SK-MEL-5 (cell line): ENCODE data around the gene TECPR2. TPM values are rescaled to one million over a fixed set of nuclear protein-coding genes. Genes with fewer than 3 reads are reported as not detected.
"Not testable (repeated sequence)": the region's sequence is repeated elsewhere in the genome, so short reads cannot be mapped to it uniquely, and the experiment has no call there.

Source experiments
- DNase-seq: peaks from one replicate; pipeline ENCODE4 v3.0.0-alpha.2; 2016; ENCODE audit warnings: low read depth, low spot score
- in situ Hi-C: cut with HindIII; loops from 2 replicates; pipeline ENCODE4 v1.10.0; 2016; ENCODE audit warnings: low sequenced_read_pairs, high pct_unique_total_duplicates, low pct_unique_long_range_greater_than_20kb
- total RNA-seq: library from RNA; depleted of rRNA; stranded (reverse); fragments of >200 nt; shearing (Covaris generic); gene quantifications from 2 replicates; pipeline ENCODE4 v1.2.3, GENCODE V29; 2014

TECPR2 gene
- total RNA-seq, 1 experiment from 2014 or later = 22.7 TPM

DNA sequence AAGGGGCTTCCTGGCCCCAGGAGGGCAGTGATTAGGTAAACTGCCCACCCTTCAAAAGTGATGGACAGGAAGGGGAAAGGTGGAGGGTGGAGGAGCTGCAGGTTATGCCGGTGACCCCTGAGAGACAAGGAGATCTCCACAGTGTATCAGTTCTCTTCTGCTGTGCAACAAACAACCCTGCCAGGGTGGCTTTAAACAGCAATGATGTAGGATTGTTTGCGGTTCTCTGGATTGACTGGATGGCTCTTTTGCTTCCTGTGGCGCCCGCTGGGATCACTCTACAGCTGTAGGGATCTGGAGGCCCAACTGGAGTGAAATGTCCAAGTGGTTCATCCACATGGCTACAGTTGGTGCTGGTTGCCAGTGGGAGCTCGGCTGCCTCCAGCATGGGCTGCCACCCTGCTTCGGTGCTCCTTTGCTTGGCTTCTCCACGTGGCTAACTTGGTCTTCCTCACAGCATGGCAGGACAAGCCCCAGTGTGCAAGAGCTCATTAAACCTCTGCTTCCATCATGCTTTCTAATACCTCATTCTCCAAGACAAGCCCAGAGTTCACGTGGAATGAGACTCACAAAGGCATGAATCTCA is 155.4 kb downstream of the TECPR2 start:
- DNase-seq = no peak
- in situ Hi-C loops = loop anchor here (10.0 kb wide), 1 partner anchor 73 kb away; no protein-coding TSS in a partner anchor

DNA sequence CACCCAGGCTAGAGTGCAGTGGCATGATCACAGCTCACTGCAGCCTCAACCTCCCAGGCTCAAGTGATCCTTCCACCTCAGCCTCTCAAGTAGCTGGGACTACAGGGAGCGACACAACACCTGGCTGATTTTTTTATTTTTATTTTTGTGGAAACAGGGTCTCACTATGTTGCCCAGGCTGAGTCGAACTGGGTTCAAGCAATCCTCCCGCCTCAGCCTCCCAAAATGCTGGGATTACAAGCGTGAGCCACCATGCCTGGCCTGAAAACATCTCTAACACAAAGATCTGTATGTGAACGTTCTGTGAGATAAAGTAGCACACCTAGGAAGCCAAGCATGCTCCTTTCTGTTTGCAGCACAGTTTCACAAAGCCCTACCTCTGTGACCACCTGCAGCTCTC is 157.0 kb downstream of the TECPR2 start:
- in situ Hi-C loops = loop anchor here (10.0 kb wide), 1 partner anchor 75 kb away; no protein-coding TSS in a partner anchor
- not testable (repeated sequence) for DNase-seq

DNA sequence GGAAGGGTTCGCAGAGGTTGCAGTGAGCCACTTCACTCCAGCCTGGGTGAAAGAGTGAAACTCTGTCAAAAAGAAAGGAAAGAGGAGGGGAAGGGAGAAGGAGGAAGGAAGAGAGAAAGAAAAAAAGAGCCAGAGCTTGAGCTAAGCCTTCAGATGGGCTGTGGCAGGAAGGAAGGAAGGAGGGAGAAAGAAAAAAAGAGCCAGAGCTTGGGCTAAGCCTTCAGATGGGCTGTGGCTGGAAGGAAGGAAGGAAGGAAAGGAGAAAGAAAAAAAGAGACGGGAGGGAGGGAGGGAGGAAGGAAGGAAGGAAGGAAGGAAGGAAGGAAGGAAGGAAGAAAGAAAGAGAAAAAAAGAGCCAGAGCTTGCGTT is 160.4 kb downstream of the TECPR2 start:
- in situ Hi-C loops = no loop called here
- no peak for DNase-seq

DNA sequence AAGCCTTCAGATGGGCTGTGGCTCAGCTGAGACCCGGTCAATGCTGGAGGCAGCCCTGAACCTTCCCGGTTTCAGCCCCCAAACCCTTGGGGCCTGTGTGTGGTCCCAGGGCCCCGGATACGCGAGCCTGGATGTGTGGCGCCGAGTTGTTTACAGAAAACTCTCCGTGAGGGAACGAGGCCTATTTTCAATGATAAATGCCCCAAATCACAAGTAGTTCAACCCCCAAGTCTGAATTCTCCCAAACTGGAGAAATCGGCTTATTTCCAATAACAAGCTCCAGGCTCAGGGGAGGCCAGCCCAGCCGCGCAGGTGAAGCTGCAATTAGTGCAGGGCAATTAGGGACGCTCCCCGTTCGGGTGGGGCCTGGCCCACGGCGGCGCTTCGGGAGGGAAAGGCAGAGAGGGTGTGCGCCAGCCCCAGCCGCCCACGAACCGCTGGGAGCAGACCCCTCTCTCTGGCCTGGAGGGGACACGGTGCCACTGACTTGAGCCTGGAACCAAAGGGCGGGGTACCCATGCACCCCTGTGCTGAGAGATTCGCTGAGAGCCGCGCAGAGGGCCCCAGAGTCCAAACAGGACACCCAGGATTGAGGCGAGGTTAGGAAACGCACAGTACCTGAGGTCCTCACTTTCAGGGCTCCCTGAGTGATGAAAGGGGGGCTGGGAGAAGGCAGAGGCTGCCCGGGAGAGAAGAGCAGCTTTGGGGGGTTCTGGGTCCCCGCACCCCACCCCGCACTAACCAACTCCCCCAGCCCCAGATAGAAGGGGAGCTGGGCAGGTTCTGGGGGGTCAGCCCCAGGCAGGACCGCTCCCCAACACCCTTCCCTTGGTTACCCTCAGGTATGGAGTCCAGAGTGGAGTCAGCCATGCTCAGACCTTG is 161.1 kb downstream of the TECPR2 start:
- in situ Hi-C loops = no loop called here
- no peak for DNase-seq

DNA sequence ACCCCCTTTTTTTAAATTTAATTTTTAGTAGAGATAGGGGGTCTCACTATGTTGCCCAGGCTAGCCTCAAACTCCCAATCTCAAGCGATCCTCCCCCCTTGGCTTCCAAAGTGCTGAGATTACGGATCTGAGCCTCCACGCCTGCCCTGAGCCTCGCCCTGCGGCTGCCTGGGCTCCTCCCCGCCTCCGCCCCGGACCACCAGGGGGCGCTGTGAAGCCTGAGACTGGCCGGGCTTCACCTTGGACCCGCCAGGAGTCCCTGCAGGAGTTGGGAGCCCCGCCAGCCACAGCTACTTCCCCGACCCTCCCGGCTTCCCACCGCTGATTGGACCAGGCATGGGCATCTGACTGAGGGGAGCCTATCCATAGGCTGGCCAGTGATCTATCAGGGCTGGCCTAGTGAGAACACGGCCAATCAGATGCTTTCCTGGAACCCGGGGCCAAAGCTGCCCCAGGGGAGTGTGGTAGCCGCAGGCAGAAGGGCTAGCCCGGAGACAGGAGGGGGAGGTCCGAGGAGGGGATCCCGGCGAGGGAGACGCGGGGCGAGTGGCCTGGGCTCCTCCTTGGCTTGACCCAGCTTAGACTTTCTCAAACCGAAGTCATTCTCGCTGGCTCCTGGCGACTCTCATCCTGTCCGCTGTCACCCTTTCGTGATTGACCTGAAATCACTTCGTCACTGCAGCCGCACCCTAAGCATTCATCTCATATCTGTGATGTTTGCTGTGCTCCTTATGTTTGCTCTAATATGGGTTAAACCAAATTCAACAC is 161.9 kb downstream of the TECPR2 start:
- DNase-seq = peak; percentile 99
- in situ Hi-C loops = no loop called here

DNA sequence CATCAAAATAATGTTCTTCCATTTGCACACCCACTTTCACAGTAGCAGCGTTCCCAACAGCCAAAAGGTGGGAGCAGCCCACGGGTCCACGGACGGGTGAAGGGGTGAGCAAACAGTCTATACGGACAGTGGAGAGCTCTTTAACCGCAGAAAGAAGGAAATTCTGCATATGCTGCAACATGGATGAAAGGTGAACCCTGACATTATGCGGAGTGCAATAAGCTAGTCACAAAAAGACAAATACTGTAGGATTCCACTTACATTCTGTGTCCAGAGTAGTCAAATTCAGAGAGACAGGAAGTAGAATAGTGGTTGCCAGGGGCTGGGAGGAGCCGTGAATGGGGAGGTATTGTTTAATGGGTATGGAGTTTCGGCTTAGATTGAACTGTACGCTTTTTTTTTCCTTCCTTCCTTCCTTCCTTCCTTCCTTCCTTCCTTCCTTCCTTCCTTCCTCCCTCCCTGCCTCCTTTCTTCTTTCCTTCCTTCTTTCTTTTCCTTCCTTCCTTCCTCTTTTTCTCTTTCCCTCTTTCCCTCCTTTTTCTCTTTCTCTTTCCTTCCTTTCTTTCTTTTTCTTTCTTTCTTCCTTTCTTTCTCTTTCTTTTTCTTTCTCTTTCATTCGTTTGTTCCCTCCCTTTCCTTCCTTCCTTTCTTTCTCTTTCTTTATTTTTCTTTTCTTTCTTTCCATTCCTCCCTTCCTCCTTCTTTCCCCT is 162.6 kb downstream of the TECPR2 start:
- peak; percentile 77 for DNase-seq
- in situ Hi-C loops = no loop called here

DNA sequence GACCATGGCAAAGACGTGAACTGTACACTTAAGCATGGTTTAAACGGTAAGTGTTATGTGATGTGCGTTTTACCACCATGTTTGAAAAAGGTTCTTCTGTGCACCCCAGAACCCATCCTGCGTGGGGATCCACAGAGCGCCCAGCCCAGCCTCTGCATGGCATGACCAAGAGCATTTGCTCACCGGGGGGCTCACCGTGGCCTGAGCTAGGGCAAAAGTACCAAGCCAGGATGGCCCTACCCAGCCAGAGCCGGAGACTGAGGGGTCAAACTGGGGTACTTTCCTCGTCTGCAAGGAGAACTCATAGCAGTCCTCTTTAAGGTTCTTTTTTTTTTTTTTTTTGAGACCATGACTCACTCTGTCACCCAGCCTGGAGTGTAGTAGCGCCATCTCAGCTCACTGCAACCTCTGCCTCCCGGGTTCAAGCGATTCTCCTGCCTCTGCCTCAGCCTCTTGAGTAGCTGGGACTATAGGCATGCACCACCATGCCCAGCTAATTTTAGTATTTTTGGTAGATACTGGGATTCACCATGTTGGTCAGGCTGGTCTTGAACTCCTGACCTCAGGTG is 163.3 kb downstream of the TECPR2 start:
- in situ Hi-C loops = no loop called here
- DNase-seq = no peak

DNA sequence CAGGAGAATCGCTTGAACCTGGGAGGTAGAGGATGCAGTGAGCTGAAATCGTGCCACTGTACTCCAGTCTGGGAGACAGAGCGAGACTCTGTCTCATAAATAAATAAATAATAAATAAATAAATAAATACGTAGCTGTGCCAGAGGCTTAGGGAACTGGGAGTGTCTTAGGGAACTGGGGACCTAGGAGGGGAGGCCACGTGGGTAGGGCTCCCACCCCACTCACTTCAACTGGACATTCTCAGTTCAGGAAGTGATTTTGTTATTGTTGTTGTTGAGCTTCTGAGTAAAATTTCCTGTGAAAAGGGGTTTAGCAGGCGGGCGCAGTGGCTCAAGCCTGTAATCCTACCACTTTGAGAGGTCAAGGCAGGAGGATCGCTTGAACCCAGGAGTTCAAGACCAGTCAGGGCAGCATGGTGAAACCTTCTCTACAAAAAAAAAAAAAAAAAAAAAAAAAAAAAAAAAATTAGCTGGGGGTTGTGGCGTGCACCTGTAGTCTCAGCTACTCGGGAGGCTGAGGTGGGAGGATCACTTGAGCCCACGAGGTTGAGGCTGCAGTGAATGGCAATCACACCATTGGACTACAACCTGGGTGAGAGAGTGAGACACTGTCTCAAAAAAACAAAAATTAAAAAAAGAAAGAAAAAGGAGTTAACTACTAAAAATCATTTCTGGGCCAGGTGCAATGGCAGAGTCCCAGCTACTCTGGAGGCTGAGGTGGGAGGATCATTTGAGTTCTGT is 165.9 kb downstream of the TECPR2 start:
- DNase-seq = no peak
- in situ Hi-C loops = no loop called here

DNA sequence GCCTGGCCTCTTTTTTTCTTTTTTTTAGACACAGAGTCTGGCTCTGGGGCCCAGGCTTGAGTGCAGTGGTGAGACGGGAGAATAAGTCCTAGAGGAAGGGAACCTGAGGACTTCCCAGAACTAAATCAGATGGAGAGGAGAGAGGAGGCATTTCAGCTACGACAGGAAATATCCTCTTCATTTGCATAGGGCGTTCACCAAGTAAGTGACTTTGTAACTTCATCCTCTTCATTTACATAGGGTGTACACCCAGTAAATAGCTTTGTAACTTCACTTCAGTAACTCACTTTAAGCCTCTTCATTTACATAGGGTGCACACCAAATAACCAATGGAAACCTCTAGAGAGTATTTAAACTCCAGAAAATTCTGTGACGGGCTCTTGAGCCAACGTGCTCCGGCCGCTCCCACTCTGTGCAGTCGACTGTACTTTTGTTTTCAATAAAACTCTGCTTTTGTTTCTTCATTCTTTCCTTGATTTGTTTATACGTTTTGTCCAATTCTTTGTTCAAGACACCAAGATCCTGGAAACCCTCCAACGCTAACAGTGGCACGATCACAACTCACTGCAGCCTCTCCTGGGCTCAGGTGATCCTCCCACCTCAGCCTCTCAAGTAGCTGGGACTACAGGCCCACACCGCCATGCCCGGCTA is 168.2 kb downstream of the TECPR2 start:
- in situ Hi-C loops = no loop called here
- no peak for DNase-seq

DNA sequence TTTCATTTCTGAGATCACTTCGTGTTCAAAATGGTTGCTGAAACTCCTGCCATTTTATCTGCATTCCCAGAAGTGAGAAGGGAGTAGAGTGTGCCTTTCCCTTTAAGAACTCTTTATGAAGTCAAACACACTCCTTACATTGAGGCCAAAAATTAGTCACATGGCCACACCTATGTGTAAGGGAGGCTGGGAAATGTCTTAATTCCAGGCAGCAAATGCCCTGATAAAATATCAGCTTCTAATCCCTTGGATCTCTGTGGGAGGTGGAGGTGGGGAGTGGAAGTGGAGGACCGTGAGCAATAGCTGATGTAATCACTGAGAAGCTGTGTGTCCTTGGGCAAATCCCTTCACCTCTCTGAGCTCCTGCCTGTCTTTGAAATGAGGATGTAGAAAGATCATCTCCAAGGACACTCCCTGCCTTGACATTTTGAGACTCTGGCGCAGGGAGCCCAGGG is 169.5 kb downstream of the TECPR2 start:
- in situ Hi-C loops = no loop called here
- DNase-seq = no peak

DNA sequence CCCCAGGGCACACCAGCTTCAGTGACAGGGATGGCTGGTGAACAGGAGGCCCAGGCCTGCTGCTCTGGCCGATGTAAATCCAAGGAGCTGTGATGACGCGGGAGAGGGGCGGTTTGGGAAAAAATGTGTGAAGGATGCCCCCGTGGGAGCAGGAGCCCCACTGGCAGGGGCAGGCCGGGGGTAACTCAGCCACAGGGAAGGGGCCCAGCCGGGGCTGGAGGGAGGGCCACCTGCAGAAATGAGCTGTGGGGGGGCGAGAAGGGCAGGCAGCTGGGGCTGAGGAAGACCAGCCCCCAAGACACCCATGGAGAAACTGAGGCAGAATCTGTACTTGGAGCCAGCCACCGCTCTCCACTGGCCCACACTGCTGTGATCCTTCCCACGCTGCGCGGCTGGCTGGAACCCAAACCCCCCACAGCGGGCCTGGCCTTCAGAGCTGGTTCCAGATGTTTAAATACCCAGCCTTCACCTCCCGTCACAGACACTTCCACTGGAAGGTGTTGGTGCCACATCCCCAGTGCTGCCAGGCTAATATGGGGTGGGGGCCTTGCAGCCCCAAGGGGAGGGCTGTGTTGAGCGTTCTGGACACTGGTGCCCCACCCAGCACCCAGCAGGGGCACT is 175.3 kb downstream of the TECPR2 start:
- no peak for DNase-seq
- in situ Hi-C loops = no loop called here

DNA sequence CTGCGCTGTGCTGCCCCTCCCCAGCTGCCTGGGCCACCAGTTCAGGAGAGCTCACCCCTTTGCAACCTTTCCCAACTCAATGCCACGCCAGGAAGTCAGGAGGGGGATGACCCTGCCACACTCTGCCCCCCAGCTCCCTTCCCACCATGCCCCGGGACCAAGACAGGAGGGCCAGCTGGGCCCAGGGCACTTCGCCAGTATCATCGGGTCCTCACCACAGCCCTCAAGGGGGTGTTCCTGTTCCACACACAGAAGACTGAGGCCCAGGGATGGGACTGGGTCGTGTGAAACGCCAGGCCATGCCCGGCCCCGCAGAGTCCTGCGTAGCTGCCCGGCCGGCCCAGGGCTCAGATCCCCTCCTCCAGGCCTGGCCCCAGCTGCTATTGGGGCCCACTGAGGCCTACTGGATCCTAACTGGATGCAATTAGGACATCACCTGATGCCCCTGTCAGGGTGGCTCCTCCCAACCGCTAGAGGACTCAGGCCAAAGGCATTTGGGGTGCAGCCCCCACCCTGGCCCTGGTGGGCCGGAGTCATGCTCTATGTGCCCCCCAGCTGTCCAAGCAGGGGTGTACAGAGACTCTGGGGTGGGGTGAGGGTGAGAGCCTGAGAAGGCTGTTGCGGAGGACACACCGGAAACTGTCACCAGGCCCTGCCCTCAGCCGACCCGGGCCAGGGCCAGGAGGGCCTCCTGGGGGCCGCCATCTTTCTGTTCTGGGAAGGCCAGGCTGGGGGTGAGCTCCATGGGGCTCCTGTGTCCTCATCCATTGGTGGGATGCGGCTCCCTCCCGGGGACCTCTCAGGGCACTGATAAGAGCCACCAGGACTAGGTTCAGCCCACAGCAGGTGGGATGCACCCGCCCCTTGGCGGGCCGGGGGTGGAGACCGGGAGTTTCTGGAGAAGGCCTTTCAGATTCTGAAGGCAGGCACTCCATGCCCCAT is 176.1 kb downstream of the TECPR2 start:
- in situ Hi-C loops = no loop called here
- DNase-seq = no peak

DNA sequence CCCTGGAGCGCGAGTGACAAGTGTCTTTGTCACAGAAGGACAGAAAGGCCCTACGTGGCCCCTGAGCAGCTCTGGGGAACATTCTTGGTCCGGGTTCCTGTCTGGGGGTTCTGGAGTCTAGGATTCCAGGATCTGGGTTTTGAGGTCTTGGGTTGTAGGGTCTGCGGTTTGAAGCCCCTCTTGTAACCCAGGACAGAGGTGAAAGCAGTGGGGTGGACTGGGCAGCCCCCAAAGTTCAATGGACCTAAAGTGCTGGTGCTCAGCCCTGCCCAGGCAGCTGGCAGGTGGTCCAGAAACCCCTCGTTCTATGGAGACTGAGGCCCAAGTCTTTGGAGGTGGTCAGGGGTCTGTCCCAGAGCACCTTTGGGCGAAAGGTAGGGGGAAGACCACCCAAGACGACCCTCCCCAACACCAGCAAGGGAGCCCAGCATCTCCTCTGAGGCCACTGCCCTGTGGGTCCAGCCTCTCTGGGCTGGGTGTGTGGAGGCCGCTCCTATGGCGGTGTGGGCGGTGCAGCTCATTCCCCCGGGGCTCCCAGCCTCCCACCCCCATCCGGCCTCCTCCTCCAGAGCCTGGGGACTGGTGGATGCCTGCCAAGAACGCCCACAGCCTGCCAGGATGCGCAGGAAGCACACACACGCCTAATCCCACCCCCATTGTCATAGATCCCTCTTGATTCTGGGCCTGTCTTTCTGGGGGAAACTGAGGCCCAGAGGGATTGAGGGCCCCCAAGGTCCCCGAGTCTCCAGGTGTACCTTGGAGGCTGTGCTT is 177.0 kb downstream of the TECPR2 start:
- in situ Hi-C loops = no loop called here
- DNase-seq = peak; percentile 47

DNA sequence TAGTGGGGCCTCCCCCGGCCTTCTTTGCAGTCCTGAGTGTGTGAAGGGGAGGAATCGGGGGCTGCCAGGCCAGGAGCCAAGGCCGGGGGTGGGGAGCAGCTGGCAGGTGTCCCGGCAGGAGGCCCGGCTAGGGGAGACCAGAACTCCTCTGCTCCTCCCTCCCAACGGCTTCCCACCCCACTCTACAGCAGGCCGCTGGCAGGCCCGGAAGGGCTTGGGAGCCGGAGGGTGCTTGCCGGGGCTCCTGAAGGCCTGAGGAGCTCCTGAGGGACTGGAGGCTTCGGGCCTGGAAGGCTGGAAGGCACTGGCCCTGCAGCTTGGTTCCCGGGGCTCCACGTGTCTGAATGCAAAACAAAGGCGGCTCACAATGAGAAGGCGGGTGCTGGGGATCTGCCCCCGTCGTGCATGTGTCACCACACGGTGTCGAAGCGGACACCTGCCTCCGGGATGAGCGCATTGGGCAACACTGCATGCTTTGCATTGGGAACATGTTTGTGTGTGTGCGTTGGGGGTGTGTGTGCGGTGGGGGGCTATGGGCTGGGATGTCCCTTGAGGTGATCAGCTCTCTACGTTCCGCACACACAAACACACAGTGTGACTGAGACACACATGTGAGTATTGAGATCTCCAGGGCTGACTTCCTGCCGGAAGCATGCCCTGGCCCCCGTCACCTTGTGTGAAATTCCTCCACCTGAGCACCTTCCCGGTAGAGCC is 177.7 kb downstream of the TECPR2 start:
- DNase-seq = no peak
- in situ Hi-C loops = no loop called here
